Neural cell (in vitro differentiated cells): ENCODE results near the gene DCT. TPM values are rescaled to one million over a fixed set of nuclear protein-coding genes. Genes with fewer than 3 reads are reported as not detected.

ENCODE experiments used
- H2AFZ ChIP-seq: fragments of 200-600, 300-800 bp; sonication (generic), shearing (Covaris generic); 2 replicates; pipeline ENCODE4 v1.6.0; 2014; ENCODE audit warnings: low read depth, mild to moderate bottlenecking, antibody characterized with exemption, low read length, moderate library complexity
- H3F3A ChIP-seq: fragments of 200-600 bp; shearing (Covaris generic); 2 replicates; pipeline ENCODE4 v1.6.1; 2016; ENCODE audit warnings: mild to moderate bottlenecking, moderate library complexity, mixed read lengths, antibody characterized with exemption, low read length; ENCODE audit not compliant: insufficient read depth, poor library complexity, severe bottlenecking
- H3K27ac ChIP-seq: fragments of 200-600, 300-800 bp; sonication (generic), shearing (Covaris generic); 2 replicates; pipeline ENCODE4 v1.5.1; 2014; ENCODE audit warnings: mild to moderate bottlenecking, low read length, moderate library complexity
- H3K27me3 ChIP-seq: fragments of 300-800, 200-600 bp; sonication (generic), shearing (Covaris generic); 2 replicates; pipeline ENCODE4 v1.6.0; 2014; ENCODE audit warnings: mild to moderate bottlenecking, low read depth, low read length, moderate library complexity; ENCODE audit not compliant: insufficient read depth
- H3K36me3 ChIP-seq: fragments of 300-800, 200-600 bp; sonication (generic), shearing (Covaris generic); 2 replicates; pipeline ENCODE4 v1.5.1; 2014; ENCODE audit warnings: mild to moderate bottlenecking, antibody characterized with exemption, low read length, moderate library complexity; ENCODE audit not compliant: insufficient read depth
- H3K4me2 ChIP-seq: fragments of 300-800, 200-600 bp; sonication (generic), shearing (Covaris generic); 2 replicates; pipeline ENCODE4 v1.6.0; 2014; ENCODE audit warnings: mild to moderate bottlenecking, low read length
- H3K4me3 ChIP-seq: fragments of 300-800, 200-600 bp; sonication (generic), shearing (Covaris generic); 2 replicates; pipeline ENCODE4 v1.5.1; 2014; ENCODE audit warnings: mild to moderate bottlenecking, low read length, moderate library complexity
- H3K79me2 ChIP-seq: fragments of 200-600 bp; shearing (Covaris generic); replicated peaks from 2 replicates; pipeline ENCODE4 v1.6.0; 2014; ENCODE audit warnings: mild to moderate bottlenecking, low read length, moderate library complexity; ENCODE audit not compliant: insufficient read depth
- H3K9ac ChIP-seq: fragments of 300-800, 200-600 bp; sonication (generic), shearing (Covaris generic); 2 replicates; pipeline ENCODE4 v1.6.1; 2016; ENCODE audit warnings: mild to moderate bottlenecking, low read length, mixed read lengths
- H3K9me2 ChIP-seq: fragments of 200-600 bp; shearing (Covaris generic); 2 replicates; pipeline ENCODE4 v1.6.1; 2016; ENCODE audit warnings: mild to moderate bottlenecking, low read length, mixed read lengths; ENCODE audit not compliant: insufficient read depth
- H3K9me3 ChIP-seq: fragments of 200-600, 300-800 bp; sonication (generic), shearing (Covaris generic); 2 replicates; pipeline ENCODE4 v1.6.1; 2016; ENCODE audit warnings: mild to moderate bottlenecking, mixed run types, low read length, moderate library complexity, mixed read lengths
- H4K20me1 ChIP-seq: fragments of 200-600 bp; shearing (Covaris generic); 2 replicates; pipeline ENCODE4 v1.6.1; 2016; ENCODE audit warnings: mild to moderate bottlenecking, mixed run types; ENCODE audit not compliant: insufficient read depth
- EP300 ChIP-seq: fragments of 450-650 bp; conservative IDR thresholded peaks from 2 replicates; pipeline ENCODE4 v1.6.1; 2014; ENCODE audit warnings: antibody characterized with exemption, mild to moderate bottlenecking, moderate library complexity; ENCODE audit not compliant: poor library complexity, severe bottlenecking
- EZH2 ChIP-seq: fragments of 200-600, 300-800 bp; shearing (Covaris generic), sonication (generic); IDR thresholded peaks from 2 replicates; pipeline ENCODE4 v1.6.1; 2014; ENCODE audit warnings: antibody characterized with exemption, low read length, borderline replicate concordance, mild to moderate bottlenecking; ENCODE audit not compliant: insufficient read depth, poor library complexity, severe bottlenecking
- MXI1 ChIP-seq: fragments of 450-650 bp; conservative IDR thresholded peaks from 2 replicates; pipeline ENCODE4 v1.6.1; 2014; ENCODE audit warnings: antibody characterized with exemption, mild to moderate bottlenecking; ENCODE audit not compliant: poor library complexity, severe bottlenecking
- POLR2AphosphoS5 ChIP-seq: IDR thresholded peaks from 2 replicates; pipeline ENCODE4 v1.6.1; 2012
- RAD21 ChIP-seq: fragments of 450-650 bp; conservative IDR thresholded peaks from 2 replicates; pipeline ENCODE4 v1.6.1; 2014; ENCODE audit warnings: antibody characterized with exemption, mild to moderate bottlenecking, moderate library complexity
- SMC3 ChIP-seq: fragments of 450-650 bp; conservative IDR thresholded peaks from 2 replicates; pipeline ENCODE4 v1.6.1; 2014; ENCODE audit warnings: antibody characterized with exemption, mild to moderate bottlenecking, moderate library complexity; ENCODE audit not compliant: poor library complexity
- TAF1 ChIP-seq: IDR thresholded peaks from 2 replicates; pipeline ENCODE4 v1.6.1; 2012; ENCODE audit warnings: low read depth
- polyA plus RNA-seq: library from polyadenylated mRNA; depleted of rRNA; stranded (reverse); fragments of >200 nt; gene quantifications from 2 replicates; pipeline ENCODE4 v1.2.3, GENCODE V29; 2014
- TF ChIP-seq, protein P1 (sequence below): fragments of 450-650 bp; IDR thresholded peaks from 2 replicates; pipeline ENCODE4 v1.5.1; 2014; ENCODE audit warnings: antibody characterized with exemption, mild to moderate bottlenecking, moderate library complexity; ENCODE audit not compliant: poor library complexity, severe bottlenecking
- TF ChIP-seq, protein P2 (sequence below): IDR thresholded peaks from 2 replicates; pipeline ENCODE4 v1.6.1; 2012; ENCODE audit warnings: borderline replicate concordance

Gene DCT
- polyA plus RNA-seq, 1 donor from 2014 or later, result not detected

DNA sequence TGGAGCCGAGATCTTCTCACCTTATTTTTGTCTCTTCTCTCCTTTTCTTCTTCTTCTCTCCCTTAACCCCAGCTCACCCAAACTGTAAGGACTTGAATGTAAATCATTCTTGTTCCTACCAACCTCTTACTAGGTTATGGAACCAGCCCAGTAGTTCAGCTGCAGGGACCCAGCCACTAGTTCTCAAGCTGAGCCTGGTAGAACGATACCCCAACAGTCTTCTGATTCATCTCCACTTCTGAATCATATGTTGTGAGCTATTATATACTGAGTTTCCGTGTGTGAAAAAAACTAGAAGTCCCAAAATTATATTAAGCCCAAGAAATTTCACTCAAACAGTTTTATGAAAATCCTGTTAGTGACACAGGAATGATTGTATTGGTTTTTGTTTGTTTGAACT lies 67.7 kb downstream of the DCT start:
- H3K9me2 ChIP-seq, result no peaks in the 10 kb centered on the region
- no peaks in the 10 kb centered on the region for H4K20me1 ChIP-seq
- no peaks in the 10 kb centered on the region for H3K9me3 ChIP-seq
- H3K27ac ChIP-seq, result no peak overlapping the region
- H3K79me2 ChIP-seq, result no peaks in the 10 kb centered on the region
- TF ChIP-seq, protein P1, sequence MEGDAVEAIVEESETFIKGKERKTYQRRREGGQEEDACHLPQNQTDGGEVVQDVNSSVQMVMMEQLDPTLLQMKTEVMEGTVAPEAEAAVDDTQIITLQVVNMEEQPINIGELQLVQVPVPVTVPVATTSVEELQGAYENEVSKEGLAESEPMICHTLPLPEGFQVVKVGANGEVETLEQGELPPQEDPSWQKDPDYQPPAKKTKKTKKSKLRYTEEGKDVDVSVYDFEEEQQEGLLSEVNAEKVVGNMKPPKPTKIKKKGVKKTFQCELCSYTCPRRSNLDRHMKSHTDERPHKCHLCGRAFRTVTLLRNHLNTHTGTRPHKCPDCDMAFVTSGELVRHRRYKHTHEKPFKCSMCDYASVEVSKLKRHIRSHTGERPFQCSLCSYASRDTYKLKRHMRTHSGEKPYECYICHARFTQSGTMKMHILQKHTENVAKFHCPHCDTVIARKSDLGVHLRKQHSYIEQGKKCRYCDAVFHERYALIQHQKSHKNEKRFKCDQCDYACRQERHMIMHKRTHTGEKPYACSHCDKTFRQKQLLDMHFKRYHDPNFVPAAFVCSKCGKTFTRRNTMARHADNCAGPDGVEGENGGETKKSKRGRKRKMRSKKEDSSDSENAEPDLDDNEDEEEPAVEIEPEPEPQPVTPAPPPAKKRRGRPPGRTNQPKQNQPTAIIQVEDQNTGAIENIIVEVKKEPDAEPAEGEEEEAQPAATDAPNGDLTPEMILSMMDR, result no peak
- TF ChIP-seq, protein P2, sequence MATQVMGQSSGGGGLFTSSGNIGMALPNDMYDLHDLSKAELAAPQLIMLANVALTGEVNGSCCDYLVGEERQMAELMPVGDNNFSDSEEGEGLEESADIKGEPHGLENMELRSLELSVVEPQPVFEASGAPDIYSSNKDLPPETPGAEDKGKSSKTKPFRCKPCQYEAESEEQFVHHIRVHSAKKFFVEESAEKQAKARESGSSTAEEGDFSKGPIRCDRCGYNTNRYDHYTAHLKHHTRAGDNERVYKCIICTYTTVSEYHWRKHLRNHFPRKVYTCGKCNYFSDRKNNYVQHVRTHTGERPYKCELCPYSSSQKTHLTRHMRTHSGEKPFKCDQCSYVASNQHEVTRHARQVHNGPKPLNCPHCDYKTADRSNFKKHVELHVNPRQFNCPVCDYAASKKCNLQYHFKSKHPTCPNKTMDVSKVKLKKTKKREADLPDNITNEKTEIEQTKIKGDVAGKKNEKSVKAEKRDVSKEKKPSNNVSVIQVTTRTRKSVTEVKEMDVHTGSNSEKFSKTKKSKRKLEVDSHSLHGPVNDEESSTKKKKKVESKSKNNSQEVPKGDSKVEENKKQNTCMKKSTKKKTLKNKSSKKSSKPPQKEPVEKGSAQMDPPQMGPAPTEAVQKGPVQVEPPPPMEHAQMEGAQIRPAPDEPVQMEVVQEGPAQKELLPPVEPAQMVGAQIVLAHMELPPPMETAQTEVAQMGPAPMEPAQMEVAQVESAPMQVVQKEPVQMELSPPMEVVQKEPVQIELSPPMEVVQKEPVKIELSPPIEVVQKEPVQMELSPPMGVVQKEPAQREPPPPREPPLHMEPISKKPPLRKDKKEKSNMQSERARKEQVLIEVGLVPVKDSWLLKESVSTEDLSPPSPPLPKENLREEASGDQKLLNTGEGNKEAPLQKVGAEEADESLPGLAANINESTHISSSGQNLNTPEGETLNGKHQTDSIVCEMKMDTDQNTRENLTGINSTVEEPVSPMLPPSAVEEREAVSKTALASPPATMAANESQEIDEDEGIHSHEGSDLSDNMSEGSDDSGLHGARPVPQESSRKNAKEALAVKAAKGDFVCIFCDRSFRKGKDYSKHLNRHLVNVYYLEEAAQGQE, result no peak
- TF ChIP-seq POLR2AphosphoS5 (no peak), EP300 (no peak), MXI1 (no peak), TAF1 (no peak), EZH2 (no peak), RAD21 (no peak), SMC3 (no peak)
- no peaks in the 10 kb centered on the region for H3F3A ChIP-seq
- no peaks in the 10 kb centered on the region for H3K36me3 ChIP-seq
- no peak overlapping the region for H3K9ac ChIP-seq
- H3K4me3 ChIP-seq, result no peak overlapping the region
- H2AFZ ChIP-seq, result no peak overlapping the region
- H3K4me2 ChIP-seq, result no peak overlapping the region
- no peaks in the 10 kb centered on the region for H3K27me3 ChIP-seq

GRCh38 chr13:94408314-94409036 lies 71.0 kb downstream of the DCT start:
- Histone ChIP-seq H3K79me2 (no peaks in the 10 kb centered on the region), H3K9me3 (no peaks in the 10 kb centered on the region), H3F3A (no peaks in the 10 kb centered on the region), H3K4me2 (no peak overlapping the region), H2AFZ (no peak overlapping the region), H3K27me3 (no peaks in the 10 kb centered on the region), H3K4me3 (no peak overlapping the region), H4K20me1 (no peaks in the 10 kb centered on the region), H3K9me2 (no peaks in the 10 kb centered on the region), H3K9ac (no peak overlapping the region), H3K36me3 (no peaks in the 10 kb centered on the region), H3K27ac (no peak overlapping the region)
- TF ChIP-seq EP300, result no peak
- TF ChIP-seq, protein P1, result no peak
- no peak for TF ChIP-seq POLR2AphosphoS5
- TF ChIP-seq TAF1, result no peak
- no peak for TF ChIP-seq RAD21
- TF ChIP-seq, protein P2, result no peak
- TF ChIP-seq MXI1, result no peak
- TF ChIP-seq SMC3, result no peak
